Skin of body (tissue), 2 donors: Measurements from ENCODE around the gene HOXB6. TPM values are rescaled to one million over a fixed set of nuclear protein-coding genes. Genes with fewer than 3 reads are reported as not detected.

Experiments
- DNase-seq: peaks from one replicate; lab custom pipeline; 2025; lab: John Stamatoyannopoulos, UW
- total RNA-seq: library from RNA; depleted of rRNA; stranded (reverse); fragments of >200 nt; gene quantifications from one replicate; pipeline ENCODE4 v1.2.3, GENCODE V29; 2014

The HOXB6 gene
- total RNA-seq, 1 donor from 2014 or later: 2.9 TPM

- DNase-seq: peak; percentile 87
These were observed 49.2 kb downstream of the HOXB6 start for GRCh38 chr17:48555258-48556228.

DNA sequence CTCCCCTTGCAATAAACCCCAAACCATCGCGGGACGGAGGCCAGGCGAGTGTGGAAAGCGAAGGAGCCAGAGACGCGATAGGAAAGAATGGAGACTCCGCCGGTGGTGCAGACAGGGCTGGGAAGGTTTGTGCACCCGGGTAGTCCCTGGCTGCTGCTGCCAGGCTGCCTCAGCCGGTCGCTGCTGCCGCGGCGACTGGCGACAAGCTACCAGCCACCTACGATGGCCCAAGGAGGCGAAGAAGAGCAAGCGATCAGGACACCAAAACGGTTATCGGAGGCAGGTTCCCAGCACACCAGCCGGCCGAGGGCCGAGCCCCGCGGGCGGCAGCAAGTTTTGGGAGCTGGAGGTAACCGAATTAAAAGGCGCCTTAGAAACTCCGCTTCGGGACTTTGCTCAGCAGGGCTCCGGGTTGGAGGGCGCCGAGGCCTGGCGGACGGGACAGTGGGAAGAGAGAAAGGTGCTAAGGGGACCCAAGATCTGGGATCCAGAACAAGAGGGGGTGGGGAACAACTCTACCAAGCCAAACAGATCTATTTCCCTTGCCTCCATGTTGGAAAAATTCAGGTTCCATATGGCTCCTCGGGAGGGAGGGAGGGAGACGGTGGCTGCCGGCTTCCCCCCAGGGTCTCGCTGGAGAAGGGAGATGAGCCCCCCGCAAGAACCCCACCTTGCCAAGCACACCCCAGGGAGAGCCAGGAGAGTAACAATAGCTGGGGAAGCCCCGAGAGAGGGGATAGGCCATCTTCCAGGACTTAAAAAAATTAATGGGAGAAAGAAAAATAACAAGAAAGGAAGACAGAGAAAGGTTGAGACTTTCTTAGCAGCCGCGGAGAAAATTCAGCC, 50.2 kb downstream of the HOXB6 start:
- DNase-seq: no peak

- no peak for DNase-seq
These were observed 51.0 kb downstream of the HOXB6 start for GRCh38 chr17:48553826-48554225.

DNA sequence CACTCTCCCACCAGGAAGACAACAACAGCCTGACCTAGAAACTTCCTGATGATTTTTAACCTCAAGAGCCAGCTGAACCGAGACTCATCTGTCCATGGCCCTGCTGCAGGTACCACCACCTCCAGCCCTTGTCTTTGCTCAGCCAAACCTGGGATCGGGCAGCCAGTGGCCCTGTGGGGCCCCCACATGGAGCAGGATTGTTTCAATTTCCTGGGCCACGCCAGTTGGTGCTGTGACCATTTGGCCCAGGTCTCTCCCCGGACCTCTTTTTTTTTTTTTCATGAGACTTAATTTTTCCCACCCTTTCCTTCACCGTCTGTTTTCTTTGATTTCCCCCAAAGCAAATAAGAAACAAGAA, 51.6 kb downstream of the HOXB6 start:
- DNase-seq: no peak

GRCh38 chr17:48552466-48553189, 52.2 kb downstream of the HOXB6 start:
- peak; percentile 28 for DNase-seq

- DNase-seq: no peak
These were observed 53.0 kb downstream of the HOXB6 start for GRCh38 chr17:48551596-48552465.

GRCh38 chr17:48551214-48551555, 53.6 kb downstream of the HOXB6 start:
- no peak for DNase-seq

- no peak for DNase-seq
These were observed 54.1 kb downstream of the HOXB6 start for GRCh38 chr17:48550502-48551213.

- no peak for DNase-seq
These were observed 54.8 kb downstream of the HOXB6 start for GRCh38 chr17:48549914-48550501.

DNA sequence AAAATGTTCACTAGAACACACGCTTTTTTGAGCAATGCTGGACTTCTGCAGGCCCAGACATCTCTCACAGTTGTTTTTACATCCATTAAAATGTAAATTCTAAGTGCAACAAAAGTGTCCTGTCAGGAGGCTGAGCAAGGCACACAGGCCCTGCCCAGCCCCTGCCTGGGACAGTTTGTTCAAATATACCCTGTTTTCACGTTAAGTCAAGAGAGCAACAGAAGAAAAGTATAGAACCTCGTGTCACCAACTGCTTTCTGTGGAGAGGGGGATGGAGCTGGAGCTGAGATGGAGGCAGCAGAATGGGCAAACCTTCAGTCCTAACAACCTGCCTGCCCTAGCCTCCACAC, 55.5 kb downstream of the HOXB6 start:
- DNase-seq: no peak

DNA sequence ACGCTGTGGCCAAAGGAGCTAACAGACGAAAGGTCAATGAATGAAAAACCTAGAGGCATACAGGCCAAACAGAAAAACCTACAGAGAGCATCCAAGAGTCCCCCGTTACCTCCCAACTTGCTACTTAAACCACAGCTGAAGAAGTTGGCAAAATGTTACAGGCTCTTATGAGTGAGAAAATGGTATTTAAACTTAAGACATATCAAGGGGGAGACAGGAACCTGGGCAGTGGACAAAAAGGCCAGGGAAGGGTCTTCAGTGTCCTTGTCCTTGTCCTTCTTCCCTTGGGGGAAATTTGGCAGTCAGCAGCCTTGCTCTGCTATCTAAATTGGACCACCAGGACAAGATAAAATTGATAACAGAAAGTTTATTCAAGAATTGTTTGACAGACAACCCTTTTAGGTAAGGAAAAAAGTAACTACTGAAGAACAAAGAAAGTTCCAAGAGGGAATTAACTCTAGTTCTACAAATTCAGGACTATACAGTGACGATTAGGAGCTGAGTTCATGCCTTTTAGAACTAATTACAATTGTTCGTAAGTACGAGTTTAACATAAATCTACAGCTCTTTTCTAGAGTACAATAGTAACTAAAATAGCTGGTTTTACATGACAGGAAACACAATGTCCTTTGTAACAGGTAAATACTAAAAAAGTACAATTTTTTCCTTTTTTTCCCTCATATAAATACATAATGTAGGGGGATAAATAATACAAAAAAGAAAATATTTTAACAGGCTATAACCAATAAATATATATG, 56.1 kb downstream of the HOXB6 start:
- no peak for DNase-seq

DNA sequence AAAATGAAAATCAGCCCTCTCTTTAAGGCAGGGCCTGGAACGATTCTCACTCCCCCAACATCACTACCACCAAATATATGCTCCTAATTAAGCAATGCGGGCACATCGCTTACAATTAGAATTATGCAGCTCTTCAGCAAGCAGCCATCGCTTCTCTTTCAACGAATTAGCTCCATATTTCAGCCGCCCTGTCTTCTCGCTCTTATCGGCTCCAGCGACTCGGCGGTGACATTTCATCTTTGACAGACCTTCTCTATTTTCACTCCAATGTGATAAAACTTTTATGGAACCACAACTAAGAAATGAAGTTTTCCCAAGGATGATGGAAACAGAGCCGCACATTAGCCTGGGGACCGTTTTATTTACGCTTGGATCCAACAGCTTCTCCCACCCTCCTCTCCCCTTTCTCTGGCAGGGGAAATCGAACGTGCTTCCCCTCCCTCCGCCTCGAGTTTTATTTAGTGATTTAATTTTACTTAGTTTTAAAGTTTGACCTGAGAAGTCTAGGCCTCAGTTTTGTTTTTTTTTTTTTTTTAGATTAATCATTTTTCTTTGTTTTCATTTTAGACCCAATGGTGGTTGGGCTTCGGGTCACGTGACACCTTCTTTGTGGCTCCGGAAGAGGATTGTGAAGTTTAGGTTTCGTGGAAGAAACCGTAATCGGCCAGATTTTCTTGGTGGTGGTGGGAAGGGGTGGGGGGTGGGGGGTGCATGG, 56.8 kb downstream of the HOXB6 start:
- no peak for DNase-seq

- peak; percentile 94 for DNase-seq
These were observed 57.6 kb downstream of the HOXB6 start for GRCh38 chr17:48546924-48547807.

- peak; percentile 84 for DNase-seq
These were observed 58.5 kb downstream of the HOXB6 start for GRCh38 chr17:48546137-48546923.
